ENCODE results near the gene SARNP. TPM values are rescaled to one million over a fixed set of nuclear protein-coding genes. Genes with fewer than 3 reads are reported as not detected.
"Not testable (repeated sequence)": the region's sequence is repeated elsewhere in the genome, so short reads cannot be mapped to it uniquely, and the experiment has no call there.

Gene SARNP
- total RNA-seq, 1 donor = 59.7 TPM

DNA sequence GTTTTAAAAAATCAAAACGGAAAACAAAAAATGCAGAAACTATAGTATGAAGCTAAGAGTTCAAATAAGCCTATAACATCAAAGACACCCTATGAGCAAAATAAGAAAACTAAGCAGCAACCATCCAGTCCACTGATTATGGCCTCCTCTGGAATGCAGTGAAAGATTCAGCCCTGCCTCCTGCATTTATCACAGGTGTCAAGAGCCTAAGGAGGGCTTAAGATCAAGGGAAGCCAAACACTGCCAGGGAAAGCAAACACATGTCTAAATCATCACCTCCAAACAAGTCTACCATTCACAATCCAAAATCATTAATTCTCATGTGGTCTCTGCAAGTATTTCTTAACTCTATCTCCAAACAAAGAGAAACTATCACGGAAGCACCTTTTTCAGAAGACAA lies 28.4 kb downstream of the SARNP start:
- H3K4me3 ChIP-seq (ENCODE audit: low read length) = no peak overlapping the region
- H3K27me3 ChIP-seq (ENCODE audit: insufficient read depth, low read length) = no peaks in the 10 kb centered on the region
- no peaks in the 10 kb centered on the region for H3K9me3 ChIP-seq (ENCODE audit: low read depth, low read length)
- H3K4me1 ChIP-seq (ENCODE audit: insufficient read depth, low read length) = no peaks in the 10 kb centered on the region

DNA sequence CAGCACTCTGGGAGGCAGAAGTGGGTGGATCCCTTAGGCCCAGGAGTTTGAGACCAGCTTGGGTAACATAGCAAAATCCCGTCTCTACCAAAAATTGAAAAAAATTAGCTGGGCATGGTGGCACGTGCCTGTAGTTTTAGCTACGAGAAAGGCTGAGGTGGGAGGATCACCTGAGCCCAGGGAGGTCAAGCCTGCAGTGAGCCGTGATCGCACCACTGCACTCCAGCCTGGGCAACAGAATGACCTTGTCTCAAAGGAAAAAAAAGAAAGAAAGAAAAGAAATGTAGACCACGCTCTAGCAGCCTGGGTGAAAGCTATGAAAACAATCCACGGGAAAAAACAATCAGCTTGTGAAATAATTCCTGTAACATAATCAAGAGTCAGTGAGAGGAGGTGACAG lies 29.0 kb downstream of the SARNP start:
- H3K27me3 ChIP-seq (ENCODE audit: insufficient read depth, low read length) = no peaks in the 10 kb centered on the region
- no peak overlapping the region for H3K4me3 ChIP-seq (ENCODE audit: low read length)
- H3K4me1 ChIP-seq (ENCODE audit: insufficient read depth, low read length) = no peaks in the 10 kb centered on the region
- no peaks in the 10 kb centered on the region for H3K9me3 ChIP-seq (ENCODE audit: low read depth, low read length)

DNA sequence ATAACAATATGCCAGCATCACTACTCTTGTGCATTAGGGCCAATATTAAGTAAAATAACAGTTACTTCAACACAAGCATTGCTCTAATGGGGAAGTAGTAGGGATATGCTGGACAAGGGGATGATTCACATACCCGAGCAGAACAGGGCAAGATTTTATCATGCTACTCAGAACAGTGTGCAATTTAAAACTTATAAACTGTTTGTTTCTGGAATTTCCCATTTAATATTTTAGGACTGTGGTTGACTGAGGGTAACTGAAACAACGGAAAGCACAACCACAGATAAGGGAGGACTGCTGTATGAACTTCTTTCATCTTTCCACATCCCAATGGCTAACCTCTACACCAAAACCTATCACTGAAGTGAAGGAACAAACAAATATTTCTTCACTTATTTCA lies 36.8 kb downstream of the SARNP start:
- no peaks in the 10 kb centered on the region for H3K27me3 ChIP-seq (ENCODE audit: insufficient read depth, low read length)

DNA sequence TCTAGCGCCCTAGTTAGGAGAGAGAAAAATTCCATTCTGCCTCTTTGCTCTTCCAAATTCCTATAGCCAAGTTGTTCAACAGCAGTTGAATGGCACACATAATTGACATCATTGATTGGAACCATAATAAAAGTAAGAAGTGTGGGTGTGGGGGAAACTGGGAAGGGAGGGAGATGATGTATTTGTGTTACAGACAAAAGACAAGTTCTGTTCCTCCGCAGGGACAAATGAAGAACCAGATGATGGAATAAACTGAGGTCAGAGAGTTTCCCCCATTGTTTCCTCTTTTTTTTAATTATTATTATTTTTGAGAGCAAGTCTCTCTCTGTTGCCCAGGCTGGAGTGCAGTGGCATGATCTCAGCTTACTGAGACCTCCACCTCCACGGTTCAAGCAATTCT lies 39.7 kb downstream of the SARNP start:
- Histone ChIP-seq H3K4me1 (ENCODE audit: insufficient read depth, low read length) (no peaks in the 10 kb centered on the region), H3K9me3 (ENCODE audit: low read depth, low read length) (no peaks in the 10 kb centered on the region), H3K4me3 (ENCODE audit: low read length) (no peak overlapping the region), H3K27me3 (ENCODE audit: insufficient read depth, low read length) (no peaks in the 10 kb centered on the region)

More for the DNA sequence above, 36.8 kb downstream of the SARNP start:
- Histone ChIP-seq H3K4me1 (ENCODE audit: insufficient read depth, low read length) (no peaks in the 10 kb centered on the region), H3K4me3 (ENCODE audit: low read length) (no peak overlapping the region), H3K9me3 (ENCODE audit: low read depth, low read length) (no peaks in the 10 kb centered on the region)

DNA sequence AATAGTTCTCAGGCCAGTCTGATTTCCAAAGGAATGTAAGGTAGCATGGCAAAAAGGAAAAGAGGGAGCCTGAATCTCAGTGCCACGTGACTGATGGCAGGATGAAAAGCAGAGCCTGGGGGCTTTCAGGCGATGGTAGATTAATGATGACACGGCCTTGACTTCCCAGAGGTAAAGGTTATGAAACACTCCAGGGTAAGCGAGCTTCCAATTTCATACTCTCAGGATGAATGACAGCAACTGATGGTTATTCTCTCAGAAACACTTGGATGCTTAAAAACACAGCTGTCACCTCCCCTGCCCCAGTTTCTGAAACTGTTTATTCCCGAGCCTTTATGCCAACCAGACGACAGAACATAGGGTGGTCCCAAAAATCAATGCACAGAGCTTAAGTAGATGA lies 45.8 kb downstream of the SARNP start:
- Histone ChIP-seq H3K4me1 (ENCODE audit: insufficient read depth, low read length) (no peaks in the 10 kb centered on the region), H3K4me3 (ENCODE audit: low read length) (no peak overlapping the region), H3K27me3 (ENCODE audit: insufficient read depth, low read length) (no peaks in the 10 kb centered on the region), H3K9me3 (ENCODE audit: low read depth, low read length) (no peaks in the 10 kb centered on the region)

DNA sequence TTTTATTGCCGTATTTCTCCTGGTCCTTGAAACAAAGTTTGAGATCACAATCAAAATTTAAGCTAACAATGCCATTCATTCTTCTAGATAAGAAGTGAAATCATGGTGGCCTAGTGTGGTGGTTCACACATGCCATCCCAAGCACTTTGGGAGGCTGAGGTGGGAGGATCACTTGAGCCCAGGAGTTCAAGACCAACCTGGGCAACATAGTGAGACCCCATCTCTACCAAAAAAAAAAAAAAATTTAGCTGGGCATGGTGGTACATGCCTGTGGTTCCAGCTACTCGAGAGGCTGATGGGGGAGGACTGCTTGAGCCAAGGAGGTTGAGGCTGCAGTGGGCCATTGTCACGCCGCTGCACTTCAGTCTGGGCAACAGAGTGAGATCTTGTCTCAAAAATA lies 50.4 kb downstream of the SARNP start:
- no peaks in the 10 kb centered on the region for H3K4me1 ChIP-seq (ENCODE audit: insufficient read depth, low read length)
- no peaks in the 10 kb centered on the region for H3K9me3 ChIP-seq (ENCODE audit: low read depth, low read length)
- no peak overlapping the region for H3K4me3 ChIP-seq (ENCODE audit: low read length)
- H3K27me3 ChIP-seq (ENCODE audit: insufficient read depth, low read length) = no peaks in the 10 kb centered on the region

DNA sequence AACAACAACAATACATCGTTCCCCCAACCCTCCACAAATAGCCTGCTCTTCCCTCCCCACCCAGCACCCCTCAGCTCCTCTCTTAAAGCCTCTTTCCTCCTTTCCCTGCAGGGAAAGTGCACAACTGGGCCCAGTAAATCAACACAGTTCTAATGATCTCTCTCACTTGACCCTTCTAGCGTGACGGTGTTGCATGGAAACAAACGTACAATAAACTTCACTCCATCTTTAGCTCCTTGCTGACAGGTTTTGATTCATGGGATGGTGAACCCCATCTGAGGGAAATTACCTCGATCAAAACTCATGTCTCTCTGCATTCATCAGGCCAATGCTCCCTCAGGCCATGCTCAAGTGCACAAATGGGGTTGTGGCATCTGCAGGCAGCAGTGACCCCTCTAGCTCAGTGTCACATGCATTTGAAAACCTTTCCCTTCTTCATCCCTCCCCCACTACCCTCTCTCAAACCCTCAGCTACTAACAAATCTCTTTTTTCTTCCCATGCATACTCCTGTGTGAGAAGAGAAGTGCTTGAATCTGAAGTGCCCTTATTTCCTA lies 51.7 kb downstream of the SARNP start:
- no peaks in the 10 kb centered on the region for H3K9me3 ChIP-seq (ENCODE audit: low read depth, low read length)
- H3K4me3 ChIP-seq (ENCODE audit: low read length) = no peak overlapping the region
- H3K27me3 ChIP-seq (ENCODE audit: insufficient read depth, low read length) = no peaks in the 10 kb centered on the region
- H3K4me1 ChIP-seq (ENCODE audit: insufficient read depth, low read length) = no peaks in the 10 kb centered on the region

DNA sequence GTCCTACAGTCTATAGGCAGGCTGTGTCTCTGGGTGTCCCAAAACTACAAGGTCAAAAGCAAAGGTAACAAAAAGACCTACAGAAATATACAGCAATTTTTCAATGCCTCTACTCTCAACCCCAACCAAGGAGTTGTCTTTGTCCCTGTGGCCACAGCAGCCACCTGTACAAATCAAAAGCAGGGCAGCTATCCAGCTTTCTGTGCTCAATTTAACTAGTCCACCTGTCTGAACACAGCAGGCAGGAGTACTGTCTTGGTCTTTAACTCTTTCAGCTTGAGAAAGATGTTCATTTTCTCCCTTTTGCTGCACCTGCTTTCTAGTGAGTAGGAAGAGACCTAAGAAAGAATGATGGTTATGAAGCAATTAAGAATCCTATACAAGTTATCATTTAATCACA lies 54.9 kb downstream of the SARNP start:
- H3K27me3 ChIP-seq (ENCODE audit: insufficient read depth, low read length) = no peaks in the 10 kb centered on the region
- no peaks in the 10 kb centered on the region for H3K9me3 ChIP-seq (ENCODE audit: low read depth, low read length)
- no peaks in the 10 kb centered on the region for H3K4me1 ChIP-seq (ENCODE audit: insufficient read depth, low read length)
- no peak overlapping the region for H3K4me3 ChIP-seq (ENCODE audit: low read length)

DNA sequence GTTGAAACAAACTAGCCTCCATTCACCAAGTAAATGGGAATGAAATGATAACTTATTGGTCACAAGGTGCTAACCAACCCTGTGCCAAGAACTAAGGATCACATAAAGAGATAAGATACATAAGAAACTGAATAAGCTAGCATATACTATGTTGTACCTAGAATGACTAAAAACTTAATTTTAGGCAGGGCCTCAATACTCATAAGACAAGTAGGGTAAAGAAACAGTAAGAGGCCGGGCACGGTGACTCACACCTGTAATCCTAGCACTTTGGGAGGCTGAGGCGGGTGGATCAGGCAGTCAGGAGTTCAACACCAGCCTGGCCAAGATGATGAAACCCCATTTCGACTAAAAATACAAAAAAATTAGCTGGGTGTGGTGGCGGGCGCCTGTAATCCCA lies 56.9 kb downstream of the SARNP start:
- Histone ChIP-seq H3K9me3 (ENCODE audit: low read depth, low read length) (no peaks in the 10 kb centered on the region), H3K4me3 (ENCODE audit: low read length) (no peak overlapping the region), H3K4me1 (ENCODE audit: insufficient read depth, low read length) (no peaks in the 10 kb centered on the region)

DNA sequence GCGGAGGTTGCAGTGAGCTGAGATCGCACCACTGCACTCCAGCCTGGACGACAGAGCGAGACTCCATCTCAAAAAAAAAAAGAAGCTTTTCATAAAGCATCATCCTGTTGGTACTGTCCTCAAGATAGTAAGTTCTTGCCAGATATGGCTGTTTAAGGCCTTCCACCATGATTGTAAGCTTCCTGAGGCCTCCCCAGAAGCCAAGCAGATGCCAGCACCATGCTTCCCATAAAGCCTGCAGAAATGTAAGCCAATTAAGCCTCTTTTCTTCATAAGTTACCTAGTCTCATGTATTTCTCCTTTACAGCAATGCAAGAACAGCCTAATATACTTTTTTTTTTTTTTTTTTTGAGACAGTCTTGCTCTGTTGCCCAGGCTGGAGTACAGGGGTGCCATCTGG lies 58.9 kb downstream of the SARNP start:
- not testable (repeated sequence) for H3K9me3 ChIP-seq (ENCODE audit: low read depth, low read length); H3K4me1 ChIP-seq (ENCODE audit: insufficient read depth, low read length); H3K4me3 ChIP-seq (ENCODE audit: low read length); H3K27me3 ChIP-seq (ENCODE audit: insufficient read depth, low read length)

More for the DNA sequence above, 56.9 kb downstream of the SARNP start:
- H3K27me3 ChIP-seq (ENCODE audit: insufficient read depth, low read length) = no peaks in the 10 kb centered on the region

DNA sequence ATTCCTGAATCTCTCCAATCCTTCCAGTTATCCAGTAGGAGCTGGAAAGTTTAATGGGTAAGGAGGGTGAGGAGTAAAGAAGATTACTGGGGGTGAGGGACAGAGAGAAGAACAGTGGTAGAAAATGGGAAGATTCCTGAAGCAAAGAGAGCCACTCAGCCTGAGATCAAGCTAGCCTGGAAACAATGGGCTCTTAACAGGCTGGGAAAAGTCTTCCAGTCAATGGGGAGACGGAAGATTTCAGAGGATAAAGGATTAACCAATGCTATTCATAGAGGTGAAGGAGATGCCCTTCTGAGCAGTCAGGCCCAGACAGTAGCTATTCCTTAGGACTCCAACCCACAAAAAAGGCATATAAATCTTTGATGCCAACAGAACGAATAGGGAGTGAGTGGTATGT lies 59.8 kb downstream of the SARNP start:
- H3K9me3 ChIP-seq (ENCODE audit: low read depth, low read length) = no peaks in the 10 kb centered on the region
- no peak overlapping the region for H3K4me3 ChIP-seq (ENCODE audit: low read length)
- no peaks in the 10 kb centered on the region for H3K27me3 ChIP-seq (ENCODE audit: insufficient read depth, low read length)
- H3K4me1 ChIP-seq (ENCODE audit: insufficient read depth, low read length) = no peaks in the 10 kb centered on the region

DNA sequence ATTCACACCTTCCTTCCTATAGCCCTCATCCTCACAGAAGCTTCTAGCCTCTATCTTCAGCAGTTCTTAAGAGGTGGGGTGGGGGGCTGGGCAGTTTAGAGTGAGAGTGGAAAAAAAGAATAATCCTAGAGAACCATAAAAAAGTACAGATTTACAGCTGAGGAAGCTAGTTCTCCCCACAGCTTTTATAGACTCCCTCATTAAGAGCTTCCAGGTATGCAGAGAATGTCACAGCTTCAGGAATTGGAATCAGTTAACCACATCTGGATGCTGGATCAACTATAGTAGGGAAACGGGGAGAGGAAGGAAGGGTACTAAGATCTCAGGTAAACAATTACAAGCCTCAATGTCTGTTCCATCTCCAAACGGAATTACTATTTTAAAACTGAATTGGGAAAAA lies 62.3 kb downstream of the SARNP start:
- Histone ChIP-seq H3K27me3 (ENCODE audit: insufficient read depth, low read length) (no peaks in the 10 kb centered on the region), H3K4me3 (ENCODE audit: low read length) (no peak overlapping the region), H3K4me1 (ENCODE audit: insufficient read depth, low read length) (no peaks in the 10 kb centered on the region), H3K9me3 (ENCODE audit: low read depth, low read length) (no peaks in the 10 kb centered on the region)

DNA sequence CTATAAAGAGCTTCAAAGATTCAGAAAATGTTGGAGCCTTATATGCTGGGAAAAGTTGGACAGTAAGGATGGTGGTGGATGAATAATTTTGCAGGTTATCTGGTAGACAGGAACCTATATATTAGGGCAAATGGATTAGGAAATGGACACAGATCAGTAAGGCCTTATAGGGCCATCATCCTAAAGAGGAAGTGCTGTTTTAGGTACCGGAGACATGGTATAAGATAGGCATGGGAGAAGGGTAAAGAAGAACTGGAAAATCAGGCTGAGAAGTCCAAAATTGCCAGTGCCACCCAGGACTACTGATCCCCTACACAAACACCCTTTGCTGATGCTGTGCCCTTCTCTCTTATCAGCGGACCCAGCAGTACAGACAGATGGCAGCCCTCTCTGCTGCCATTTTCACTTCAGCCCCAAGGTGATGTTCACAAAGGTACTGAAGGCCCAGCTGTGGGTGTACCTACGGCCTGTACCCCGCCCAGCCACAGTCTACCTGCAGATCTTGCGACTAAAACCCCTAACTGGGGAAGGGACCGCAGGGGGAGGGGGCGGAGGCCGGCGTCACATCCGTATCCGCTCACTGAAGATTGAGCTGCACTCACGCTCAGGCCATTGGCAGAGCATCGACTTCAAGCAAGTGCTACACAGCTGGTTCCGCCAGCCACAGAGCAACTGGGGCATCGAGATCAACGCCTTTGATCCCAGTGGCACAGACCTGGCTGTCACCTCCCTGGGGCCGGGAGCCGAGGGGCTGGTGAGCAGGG lies 69.1 kb downstream of the SARNP start:
- peaks cover 19% of the 10 kb centered on the region for H3K4me1 ChIP-seq (ENCODE audit: insufficient read depth, low read length)
- H3K4me3 ChIP-seq (ENCODE audit: low read length) = no peak overlapping the region
- no peaks in the 10 kb centered on the region for H3K9me3 ChIP-seq (ENCODE audit: low read depth, low read length)
- peaks cover 5% of the 10 kb centered on the region for H3K27me3 ChIP-seq (ENCODE audit: insufficient read depth, low read length)

DNA sequence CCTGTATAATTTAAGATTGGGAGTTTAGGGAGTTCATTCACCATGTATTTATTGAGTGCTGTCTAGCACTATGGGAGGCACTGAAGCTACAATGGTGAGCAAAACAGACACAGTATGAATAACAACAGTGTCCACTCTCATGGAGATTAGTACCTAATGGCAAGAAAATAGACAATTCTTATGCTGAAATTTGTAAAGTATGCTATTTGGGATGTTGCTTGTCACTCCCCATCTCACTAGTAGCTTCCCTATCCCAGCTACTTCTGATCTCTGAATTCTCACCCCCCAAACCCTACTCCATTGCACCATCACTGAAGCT lies 70.7 kb downstream of the SARNP start:
- Histone ChIP-seq H3K9me3 (ENCODE audit: low read depth, low read length) (no peaks in the 10 kb centered on the region), H3K4me1 (ENCODE audit: insufficient read depth, low read length) (peaks cover 23% of the 10 kb centered on the region), H3K4me3 (ENCODE audit: low read length) (no peak overlapping the region), H3K27me3 (ENCODE audit: insufficient read depth, low read length) (peaks cover 6% of the 10 kb centered on the region)

DNA sequence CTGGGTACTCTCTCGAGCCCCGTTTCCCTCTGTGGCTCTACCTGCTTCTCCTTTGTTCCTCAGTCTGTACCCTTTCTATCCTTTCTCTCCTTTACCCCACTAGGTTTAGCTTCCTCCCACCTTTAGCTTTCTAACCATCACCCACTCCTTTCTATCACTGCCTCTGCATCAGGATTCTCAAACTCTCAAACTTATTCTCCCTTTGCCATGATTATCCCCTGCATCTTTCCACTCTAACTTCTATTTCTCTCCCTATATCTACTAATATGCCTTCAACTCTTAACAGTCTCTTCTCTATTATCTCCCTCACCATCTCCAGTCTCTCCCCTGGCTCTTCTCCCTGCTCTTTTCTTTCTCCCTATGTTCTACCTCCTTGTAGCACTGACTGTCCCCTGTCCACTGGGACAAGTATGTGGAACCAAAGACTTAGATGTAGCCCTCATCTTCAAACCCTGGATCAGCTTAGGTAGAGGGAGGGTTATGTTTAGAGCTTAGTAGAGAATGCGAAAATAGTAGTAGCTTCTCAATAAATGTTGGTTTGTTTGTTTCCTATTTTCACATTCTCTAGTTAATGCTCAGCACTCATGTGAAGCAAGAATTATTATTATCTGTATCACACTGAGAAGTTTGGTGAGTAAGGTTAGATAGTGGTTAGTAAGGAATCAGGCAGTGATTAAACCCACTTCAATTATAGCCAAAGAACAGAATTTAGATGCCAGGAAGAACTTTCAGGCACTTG lies 71.2 kb downstream of the SARNP start:
- H3K27me3 ChIP-seq (ENCODE audit: insufficient read depth, low read length) = peaks cover 8% of the 10 kb centered on the region
- no peaks in the 10 kb centered on the region for H3K9me3 ChIP-seq (ENCODE audit: low read depth, low read length)
- H3K4me1 ChIP-seq (ENCODE audit: insufficient read depth, low read length) = peaks cover 23% of the 10 kb centered on the region
- no peak overlapping the region for H3K4me3 ChIP-seq (ENCODE audit: low read length)
